GM18907 (cell line): Measurements from ENCODE around the gene MRPS26.
"Not testable (repeated sequence)": the region's sequence is repeated elsewhere in the genome, so short reads cannot be mapped to it uniquely, and the experiment has no call there.

Experiments
- ATAC-seq: cut with Tn5 transposase; IDR thresholded peaks from one replicate; pipeline ENCODE4 v1.9.1; 2021; ENCODE audit warnings: mild to moderate bottlenecking, moderate library complexity; ENCODE audit not compliant: unreplicated experiment

Gene MRPS26

GRCh38 chr20:3045816-3046676 is at the start of gene MRPS26:
Gene MRPS26 (plus strand): TSS chr20:3046052. CDS start chr20:3046069, 17 bp downstream.
- peak; percentile 82 for ATAC-seq

DNA sequence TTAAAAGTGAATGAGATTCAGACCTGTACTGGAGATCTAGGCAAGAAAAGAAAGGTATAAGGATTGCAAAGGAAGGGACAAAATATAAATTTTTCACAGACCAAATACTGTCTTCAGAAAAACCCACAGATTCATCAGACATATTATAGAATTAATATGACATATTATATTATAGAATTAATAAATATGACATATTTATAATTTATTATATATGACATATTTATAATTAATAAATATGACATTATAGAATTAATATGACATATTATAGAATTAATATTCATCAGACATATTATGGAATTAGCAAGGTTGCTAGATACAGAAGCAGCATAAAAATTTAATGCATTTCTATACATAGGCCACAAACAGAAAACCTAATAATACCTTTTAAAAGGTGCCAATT is 47.1 kb upstream of the MRPS26 start:
- ATAC-seq: no peak

DNA sequence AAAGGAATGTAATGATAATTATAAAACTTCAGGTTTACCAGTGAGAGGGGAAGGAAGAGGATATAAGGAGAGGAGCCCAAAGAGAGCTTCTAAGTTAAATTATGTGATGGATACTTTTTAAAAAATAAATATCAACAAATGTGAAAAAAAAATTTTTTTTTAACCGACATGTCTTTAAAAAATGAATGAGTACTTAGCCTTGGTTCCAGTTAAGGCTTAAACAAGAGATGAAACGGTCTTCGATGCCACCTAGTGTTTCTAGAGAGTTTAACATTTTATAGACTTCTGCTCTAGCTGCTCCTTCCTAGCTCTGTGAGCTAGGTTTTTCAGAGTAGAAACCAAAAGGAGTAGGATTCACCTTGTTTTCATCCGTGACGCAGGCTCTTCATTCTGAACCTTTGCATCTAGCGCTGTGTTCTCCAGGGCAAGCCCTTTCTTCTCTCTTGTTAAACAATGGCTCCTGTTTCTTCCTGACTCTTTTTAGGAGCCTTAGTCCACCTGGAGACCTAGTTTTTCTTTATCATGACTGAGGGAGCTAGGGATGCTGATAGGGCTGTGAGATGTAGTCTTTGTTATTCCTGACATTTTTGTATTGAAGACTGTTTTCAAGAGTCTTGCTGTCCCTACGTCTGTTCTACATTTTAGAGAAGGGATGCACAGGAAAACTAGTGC is 44.9 kb upstream of the MRPS26 start:
- ATAC-seq: no peak

GRCh38 chr20:3003416-3003815 is 42.4 kb upstream of the MRPS26 start:
- no peak for ATAC-seq

- no peak for ATAC-seq
These were observed 34.7 kb upstream of the MRPS26 start for GRCh38 chr20:3010985-3011723.

- ATAC-seq: no peak
These were observed 34.1 kb upstream of the MRPS26 start for GRCh38 chr20:3011752-3012151.

DNA sequence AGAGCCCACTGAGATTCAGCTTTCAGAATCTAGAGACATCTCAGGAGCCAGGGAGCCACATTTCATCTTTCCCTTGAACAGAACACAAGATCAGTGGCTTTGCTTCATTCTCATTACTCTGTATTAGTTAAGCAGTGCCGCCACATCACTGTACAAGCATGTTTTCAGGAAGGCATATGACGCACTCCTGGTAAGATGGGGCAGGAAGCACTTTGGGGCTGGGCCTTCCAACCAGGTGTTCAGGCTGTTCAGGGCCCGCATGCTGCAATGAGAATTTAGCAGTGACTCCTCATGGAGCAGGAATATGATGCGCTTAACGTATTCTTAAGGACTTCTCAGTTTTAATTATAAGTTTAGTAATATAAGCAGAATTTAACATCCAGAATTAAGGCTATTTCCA is 32.1 kb upstream of the MRPS26 start:
- ATAC-seq: no peak

- no peak for ATAC-seq
These were observed 31.7 kb upstream of the MRPS26 start for GRCh38 chr20:3014179-3014578.

GRCh38 chr20:3014662-3015061 is 31.2 kb upstream of the MRPS26 start:
- ATAC-seq: no peak

DNA sequence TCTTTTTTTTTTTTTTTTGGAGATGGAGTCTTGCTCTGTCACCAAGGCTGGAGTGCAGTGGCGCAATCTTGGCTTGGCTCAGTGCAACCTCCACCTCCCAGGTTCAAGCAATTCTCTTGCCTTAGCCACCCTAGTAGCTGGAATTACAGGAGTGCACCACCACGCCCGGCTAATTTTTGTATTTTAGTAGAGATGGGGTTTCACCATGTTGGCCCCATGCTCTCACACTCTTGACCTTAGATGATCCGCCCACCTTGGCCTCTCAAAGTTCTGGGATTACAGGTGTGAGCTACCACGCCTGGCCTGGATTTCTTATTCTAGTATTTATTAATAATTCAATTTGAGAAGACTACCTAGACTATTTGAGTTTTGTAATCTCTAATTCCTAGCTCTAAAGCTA is 30.6 kb upstream of the MRPS26 start:
- not testable (repeated sequence) for ATAC-seq

- no peak for ATAC-seq
These were observed 24.5 kb upstream of the MRPS26 start for GRCh38 chr20:3021327-3021726.

- no peak for ATAC-seq
These were observed 24.1 kb upstream of the MRPS26 start for GRCh38 chr20:3021777-3022176.

DNA sequence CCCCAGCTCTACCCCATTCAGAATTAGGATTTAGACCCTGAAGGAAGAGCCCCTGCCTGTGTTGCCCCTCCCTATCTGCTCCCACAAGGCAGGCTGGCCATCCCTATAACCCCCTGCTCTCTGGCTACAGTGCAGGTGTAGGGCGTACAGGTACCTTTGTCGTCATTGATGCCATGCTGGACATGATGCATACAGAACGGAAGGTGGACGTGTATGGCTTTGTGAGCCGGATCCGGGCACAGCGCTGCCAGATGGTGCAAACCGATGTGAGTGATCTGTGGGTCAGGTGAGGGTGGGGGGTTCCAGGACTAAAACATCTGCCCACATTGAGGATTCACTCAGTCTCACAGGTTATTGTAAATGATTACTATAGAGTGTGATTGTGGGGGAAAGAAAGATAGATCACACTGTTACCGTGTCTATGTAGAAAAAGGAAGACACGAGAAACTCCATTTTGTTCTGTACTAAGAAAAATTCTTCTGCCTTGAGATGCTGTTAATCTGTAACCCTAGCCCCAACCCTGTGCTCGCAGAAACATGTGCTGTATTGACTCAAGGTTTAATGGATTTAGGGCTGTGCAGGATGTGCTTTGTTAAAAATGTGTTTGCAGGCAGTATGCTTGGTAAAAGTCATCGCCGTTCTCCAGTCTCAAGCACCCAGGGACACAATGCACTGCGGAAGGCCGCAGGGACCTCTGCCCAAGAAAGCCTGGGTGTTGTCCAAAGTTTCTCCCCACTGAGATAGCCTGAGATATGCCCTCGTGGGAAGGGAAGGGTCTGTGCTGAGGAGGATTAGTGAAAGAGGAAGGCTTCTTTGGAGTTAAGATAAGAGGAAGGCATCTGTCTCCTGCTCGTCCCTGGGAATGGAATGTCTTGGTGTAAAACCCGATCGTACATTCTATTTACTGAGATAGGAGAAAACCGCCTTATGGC is 23.0 kb upstream of the MRPS26 start:
- ATAC-seq: not testable (repeated sequence)

GRCh38 chr20:3027987-3028386 is 17.9 kb upstream of the MRPS26 start:
- ATAC-seq: no peak

DNA sequence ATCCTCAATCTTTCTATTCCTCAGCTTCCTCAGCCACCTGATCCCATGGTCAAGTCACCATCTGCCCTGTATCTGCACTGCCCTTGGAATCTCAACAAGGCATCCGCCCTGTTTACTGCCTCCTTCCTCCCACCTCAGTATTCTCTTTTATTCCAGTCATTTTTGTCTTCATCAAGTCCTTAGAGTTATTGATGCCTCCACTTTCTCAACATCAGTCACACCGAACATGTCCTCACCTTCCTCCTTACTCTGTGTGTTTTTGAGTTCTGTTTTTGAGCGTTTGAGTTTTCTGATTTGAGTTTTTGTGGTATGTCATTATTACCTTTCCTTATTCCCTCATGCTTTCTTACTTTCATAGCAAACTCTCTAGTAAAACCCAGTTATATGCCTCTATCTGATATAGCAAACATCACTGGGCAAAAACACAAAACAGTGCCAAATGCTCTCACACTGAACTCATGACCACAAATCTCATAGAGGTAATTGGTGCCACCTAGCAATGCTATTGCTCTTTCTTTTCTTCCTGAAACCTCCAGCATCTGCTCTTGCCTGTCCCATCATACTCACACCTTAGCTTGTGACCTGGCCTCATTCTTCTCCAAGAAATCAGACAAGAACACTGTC is 14.2 kb upstream of the MRPS26 start:
- ATAC-seq: no peak

DNA sequence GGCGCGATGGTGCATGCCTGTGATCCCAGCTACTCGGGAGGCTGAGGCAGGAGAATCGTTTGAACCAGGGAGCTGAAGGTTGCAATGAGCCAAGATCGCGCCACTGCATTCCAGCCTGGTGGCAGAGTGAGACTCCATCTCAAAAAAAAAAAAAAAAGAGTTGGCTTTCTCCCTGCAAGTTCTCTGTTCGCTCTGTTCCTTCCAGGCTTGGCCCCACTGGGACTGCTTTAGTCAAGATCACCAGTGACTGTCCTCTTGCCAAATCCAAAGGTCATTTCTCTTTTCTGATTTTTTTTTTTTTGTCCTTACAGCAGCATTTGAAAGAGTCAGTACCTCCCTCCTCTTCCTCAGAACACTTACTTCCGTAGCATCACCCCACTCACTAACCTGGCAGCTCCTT is 13.2 kb upstream of the MRPS26 start:
- ATAC-seq: no peak

DNA sequence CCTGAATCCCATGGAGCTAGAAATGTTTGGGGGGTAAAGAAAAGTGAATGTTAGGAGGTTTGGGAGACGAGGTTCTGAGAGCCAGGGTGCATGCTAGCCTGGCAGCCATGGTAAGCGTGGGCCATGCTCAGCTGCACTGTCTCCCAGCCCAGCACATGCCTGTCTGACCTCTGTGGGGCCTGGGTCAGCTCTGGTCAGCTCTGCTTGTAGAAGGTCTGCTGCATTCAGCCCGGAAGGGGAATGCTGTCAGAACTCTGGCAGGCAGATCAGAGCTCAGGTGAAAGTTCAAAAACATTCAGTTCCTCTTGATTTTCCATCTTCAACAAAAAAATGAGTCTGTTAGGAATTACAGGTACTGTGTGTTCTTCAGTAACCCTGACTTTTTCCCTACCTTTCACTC is 8.2 kb upstream of the MRPS26 start:
- no peak for ATAC-seq

- ATAC-seq: no peak
These were observed 7.4 kb upstream of the MRPS26 start for GRCh38 chr20:3038454-3038853.

DNA sequence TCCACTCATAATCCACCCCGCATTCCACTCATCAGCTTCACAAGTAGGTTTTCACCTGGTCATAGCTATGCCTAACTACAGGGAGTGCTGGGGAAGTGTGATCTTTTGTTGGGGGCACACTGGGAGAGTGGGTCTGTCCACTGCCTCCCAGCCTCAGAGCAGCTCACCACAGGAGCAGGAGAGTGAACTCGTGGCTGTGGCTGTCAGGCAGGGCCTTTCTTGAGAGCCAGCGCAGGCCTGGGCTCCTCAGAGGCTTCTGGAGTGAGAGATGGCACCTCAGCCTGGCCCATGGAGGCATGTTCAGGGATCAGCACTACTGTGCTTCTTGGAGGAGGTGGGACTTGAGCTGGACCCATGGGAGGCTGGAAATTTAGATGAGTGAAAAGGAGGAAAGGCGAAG is 6.4 kb upstream of the MRPS26 start:
- ATAC-seq: no peak

GRCh38 chr20:3040086-3040485 is 5.8 kb upstream of the MRPS26 start:
- ATAC-seq: no peak
